GM19351 (cell line): ENCODE measurements around the gene NKX6-2.

Source experiments
- ATAC-seq: cut with Tn5 transposase; IDR thresholded peaks from one replicate; pipeline ENCODE4 v1.9.1; 2021; ENCODE audit warnings: mild to moderate bottlenecking, moderate library complexity; ENCODE audit not compliant: unreplicated experiment

Gene NKX6-2

GRCh38 chr10:132742837-132743194 lies 43.1 kb downstream of the NKX6-2 start:
- no peak for ATAC-seq

- no peak for ATAC-seq
Measured at GRCh38 chr10:132742167-132742836, 43.6 kb downstream of the NKX6-2 start.

DNA sequence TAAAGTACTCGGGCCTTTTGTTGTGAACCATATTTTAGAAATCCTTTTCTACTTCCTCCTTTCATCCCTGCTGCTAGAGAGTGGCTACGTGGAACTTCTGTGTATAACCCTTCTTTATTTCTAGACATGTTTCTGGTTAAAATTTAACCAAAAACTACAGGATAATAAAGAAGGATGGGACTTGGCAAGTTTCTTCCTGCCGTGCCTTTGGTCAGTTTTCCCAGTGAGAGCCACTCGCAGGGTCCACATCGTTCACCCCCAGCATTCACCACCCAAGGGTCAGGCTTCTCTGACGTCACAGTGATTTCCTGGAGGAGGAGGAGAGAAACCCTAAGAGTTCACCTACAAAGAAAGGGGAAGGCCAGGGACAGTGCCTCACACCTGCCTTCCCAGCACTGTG lies 45.4 kb downstream of the NKX6-2 start:
- no peak for ATAC-seq

- no peak for ATAC-seq
Measured at GRCh38 chr10:132739225-132739613, 46.7 kb downstream of the NKX6-2 start.

GRCh38 chr10:132738454-132739224 lies 47.3 kb downstream of the NKX6-2 start:
- ATAC-seq, result no peak

DNA sequence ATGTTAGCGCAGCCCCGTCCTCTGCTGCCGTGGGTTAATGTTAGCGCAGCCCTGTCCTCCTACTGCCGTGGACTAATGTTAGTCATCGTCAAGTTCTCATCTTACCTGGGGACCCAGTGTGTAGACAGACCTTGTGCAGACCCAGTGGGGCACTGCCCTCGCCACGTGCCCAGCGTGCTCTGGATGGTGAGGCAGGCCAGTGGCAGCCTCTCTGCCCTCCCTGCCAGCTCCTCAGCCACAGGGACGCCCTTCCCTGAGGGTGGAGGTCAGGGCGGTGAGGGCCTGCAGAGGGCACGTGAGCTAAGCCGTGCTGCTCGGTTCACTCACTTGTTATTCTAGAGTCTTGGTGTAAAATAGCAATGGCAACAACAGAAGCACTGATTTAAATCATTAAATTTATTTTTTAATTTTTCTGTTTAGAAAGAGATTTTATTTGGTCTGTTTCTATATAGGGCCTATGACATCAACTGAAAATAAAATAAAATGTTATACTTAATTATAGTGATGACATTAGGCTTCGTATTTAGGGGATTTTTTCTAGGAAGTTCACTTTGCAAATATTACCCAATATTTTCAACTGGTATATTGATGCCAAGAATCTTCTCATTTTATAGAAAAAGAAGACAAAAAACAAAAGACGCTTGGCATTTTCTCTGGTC lies 48.4 kb downstream of the NKX6-2 start:
- no peak for ATAC-seq

GRCh38 chr10:132735923-132736391 lies 50.0 kb downstream of the NKX6-2 start:
- ATAC-seq, result no peak

DNA sequence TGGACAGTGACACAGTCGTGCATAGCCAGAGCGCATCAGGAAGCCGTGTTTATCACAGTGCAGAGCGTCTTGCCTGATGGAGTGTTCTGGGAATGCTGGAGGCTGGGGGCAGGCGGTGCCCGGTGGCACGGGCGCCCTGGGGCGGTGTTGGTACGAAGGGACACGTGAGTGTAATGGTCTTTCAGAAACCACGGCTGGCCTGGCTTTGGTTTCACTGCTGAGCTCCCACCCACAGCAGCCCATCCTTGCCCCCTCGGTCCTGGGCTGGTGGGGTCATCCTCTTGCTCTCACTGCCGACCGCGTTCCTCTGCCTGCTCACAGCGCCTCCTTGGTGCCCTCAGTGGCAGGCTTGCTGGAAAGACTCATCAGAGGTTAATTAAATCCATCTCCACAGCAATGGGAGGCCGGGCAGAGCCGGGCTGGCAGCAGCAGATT lies 50.6 kb downstream of the NKX6-2 start:
- no peak for ATAC-seq

DNA sequence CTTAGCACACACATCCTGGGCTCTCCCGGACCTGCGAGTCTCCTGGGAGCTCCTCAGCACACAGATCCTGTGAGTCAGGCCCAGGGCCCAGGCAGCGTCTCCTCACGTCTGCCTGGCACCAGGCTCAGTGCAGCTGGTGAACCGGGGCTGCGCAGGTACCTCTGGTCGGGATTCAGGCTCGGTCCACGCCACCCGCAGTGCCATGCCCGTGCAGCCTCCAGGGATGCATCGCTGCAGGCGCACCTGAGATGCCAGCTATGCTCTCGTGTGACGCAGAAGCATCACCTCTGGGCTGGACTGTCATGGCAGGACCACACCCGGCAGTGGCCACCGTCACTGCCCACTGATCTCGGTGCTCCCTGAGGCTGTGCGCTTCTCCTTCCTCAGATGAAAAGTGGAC lies 52.0 kb downstream of the NKX6-2 start:
- no peak for ATAC-seq
